Neural progenitor cell (in vitro differentiated cells): ENCODE data around the gene MARCHF3.

ENCODE experiments used
- EZH2 ChIP-seq: fragments of 200-600 bp; sonication (generic); IDR thresholded peaks from 2 replicates; pipeline ENCODE4 v1.6.1; 2017; ENCODE audit warnings: antibody characterized with exemption, mild to moderate bottlenecking, moderate library complexity
- EZH2phosphoT487 ChIP-seq: fragments of 200-600 bp; sonication (generic); IDR thresholded peaks from 2 replicates; pipeline ENCODE4 v1.6.1; 2017; ENCODE audit warnings: antibody characterized with exemption
- TF ChIP-seq, protein P1 (sequence below): fragments of 200-600 bp; sonication (generic); IDR thresholded peaks from 2 replicates; pipeline ENCODE4 v1.5.1; 2017; ENCODE audit warnings: antibody characterized with exemption, mild to moderate bottlenecking

DNA sequence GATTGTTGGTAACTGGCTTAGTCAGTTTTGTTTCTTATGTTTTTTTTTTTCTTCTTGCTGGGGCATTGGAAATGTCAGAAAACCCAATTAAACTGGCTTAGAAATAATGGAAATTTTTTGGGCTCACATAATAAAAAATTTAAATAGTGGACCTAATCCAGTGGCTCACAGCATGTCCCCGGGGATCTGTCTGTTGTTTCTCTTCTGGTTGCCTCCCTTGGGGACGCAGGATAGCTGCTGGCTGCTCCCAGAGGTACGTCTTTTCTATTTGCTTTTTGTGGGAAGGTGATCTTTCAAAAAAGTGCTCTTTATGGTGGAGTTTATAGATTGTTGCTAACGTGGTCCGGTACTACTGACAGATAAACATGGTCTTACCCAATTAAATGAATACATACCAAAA, 201.3 kb downstream of the MARCHF3 start:
- TF ChIP-seq EZH2: no peak
- TF ChIP-seq, protein P1, sequence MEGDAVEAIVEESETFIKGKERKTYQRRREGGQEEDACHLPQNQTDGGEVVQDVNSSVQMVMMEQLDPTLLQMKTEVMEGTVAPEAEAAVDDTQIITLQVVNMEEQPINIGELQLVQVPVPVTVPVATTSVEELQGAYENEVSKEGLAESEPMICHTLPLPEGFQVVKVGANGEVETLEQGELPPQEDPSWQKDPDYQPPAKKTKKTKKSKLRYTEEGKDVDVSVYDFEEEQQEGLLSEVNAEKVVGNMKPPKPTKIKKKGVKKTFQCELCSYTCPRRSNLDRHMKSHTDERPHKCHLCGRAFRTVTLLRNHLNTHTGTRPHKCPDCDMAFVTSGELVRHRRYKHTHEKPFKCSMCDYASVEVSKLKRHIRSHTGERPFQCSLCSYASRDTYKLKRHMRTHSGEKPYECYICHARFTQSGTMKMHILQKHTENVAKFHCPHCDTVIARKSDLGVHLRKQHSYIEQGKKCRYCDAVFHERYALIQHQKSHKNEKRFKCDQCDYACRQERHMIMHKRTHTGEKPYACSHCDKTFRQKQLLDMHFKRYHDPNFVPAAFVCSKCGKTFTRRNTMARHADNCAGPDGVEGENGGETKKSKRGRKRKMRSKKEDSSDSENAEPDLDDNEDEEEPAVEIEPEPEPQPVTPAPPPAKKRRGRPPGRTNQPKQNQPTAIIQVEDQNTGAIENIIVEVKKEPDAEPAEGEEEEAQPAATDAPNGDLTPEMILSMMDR: no peak
- TF ChIP-seq EZH2phosphoT487: no peak
